Measurements from ENCODE around the gene LAG3.

Gene LAG3

GRCh38 chr12:6824901-6825381 lies 52.6 kb downstream of the LAG3 start:
- no peak for DNase-seq

DNA sequence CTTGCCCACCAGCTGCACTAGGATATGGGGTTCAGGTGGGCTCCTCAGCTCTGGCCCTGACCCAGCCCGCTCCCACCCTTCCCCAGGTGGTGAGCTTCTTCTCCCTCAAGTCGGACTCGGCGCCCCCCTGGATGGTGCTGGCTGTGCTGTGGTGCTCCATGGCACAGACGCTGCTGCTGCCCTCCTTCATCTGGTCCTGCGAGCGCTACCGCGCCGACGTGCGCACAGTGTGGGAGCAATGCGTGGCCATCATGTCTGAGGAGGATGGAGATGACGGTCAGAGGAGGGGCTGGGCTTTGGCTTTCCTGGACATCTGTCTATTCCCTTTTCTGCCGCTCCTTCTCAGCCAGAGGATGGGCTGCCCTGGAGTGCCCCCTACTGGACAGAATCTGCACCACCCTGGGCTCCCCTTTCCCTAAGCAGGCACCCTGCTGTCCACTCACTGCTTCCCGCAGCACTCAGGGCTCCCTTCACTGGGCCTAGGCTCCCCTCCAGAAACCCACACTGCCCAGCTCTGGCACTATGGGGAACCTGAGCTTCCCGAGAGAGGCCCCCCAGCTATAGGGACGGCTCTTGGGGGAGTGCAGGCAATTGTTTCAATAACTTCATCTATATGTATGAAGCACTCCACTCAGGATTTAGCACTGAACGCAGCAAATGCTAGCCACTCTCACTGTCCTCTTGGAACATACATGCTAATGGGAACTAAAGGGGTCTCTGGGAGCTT lies 53.2 kb downstream of the LAG3 start:
- no peak for DNase-seq

GRCh38 chr12:6826125-6826733 lies 53.9 kb downstream of the LAG3 start:
- DNase-seq = no peak

- DNase-seq = no peak
Observed at GRCh38 chr12:6826734-6827436, 54.6 kb downstream of the LAG3 start.

DNA sequence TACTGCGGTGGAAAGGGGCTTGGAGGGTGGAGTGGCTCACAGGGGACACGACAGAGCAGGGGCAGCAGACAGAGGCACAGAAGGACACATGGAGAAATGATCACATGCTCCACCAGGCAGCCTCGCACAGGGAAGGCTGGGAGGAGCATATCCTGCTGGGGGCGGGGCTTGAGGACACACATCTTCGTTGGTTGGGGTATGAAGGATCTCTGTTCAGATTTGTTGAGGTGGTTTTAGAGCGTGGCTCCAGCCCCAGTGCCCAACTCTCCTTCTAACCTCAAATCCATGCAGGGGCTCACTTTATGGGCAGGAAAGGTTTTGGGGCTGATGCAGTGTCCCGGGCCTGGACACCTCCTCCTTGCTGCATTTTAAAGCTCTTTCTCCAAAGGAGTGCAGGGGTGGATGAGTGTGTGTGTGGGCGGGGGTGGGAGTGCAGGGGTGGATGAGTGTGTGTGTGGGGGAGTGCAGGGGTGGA lies 55.2 kb downstream of the LAG3 start:
- DNase-seq = no peak
